AG04449 (cell line): Measurements from ENCODE around the gene CTSF.

Source experiments
- CTCF ChIA-PET: fragments of 350-600 bp; formaldehyde crosslinking; extraction: SDS; loops from one replicate; lab custom pipeline; 2021; ENCODE audit warnings: antibody characterized with exemption; lab: Yijun Ruan, JAX
- POLR2A ChIA-PET: fragments of 400-600, 350-600 bp; formaldehyde crosslinking; extraction: SDS; loops from one replicate; lab custom pipeline; 2020; ENCODE audit warnings: antibody characterized with exemption, inconsistent platforms; lab: Yijun Ruan, JAX
- DNase-seq: peaks from one replicate; pipeline ENCODE4 v3.0.0-alpha.2; 2010; ENCODE audit warnings: low read depth, low spot score
- H3K4me3 ChIP-seq: 2 replicates; pipeline ENCODE4 v1.5.1; 2011; ENCODE audit warnings: low read depth, mild to moderate bottlenecking, control low read depth, low read length
- CTCF ChIP-seq: IDR thresholded peaks from one replicate; pipeline ENCODE4 v1.5.1; 2011; ENCODE audit warnings: mild to moderate bottlenecking, moderate library complexity, low read length, control low read depth, inconsistent platforms; ENCODE audit not compliant: insufficient read depth; ENCODE audit errors: missing control alignments

CTSF gene

GRCh38 chr11:66600219-66600618 is 31.8 kb upstream of the CTSF start:
- ChIA-PET CTCF (interaction anchor here (1.0 to 1.4 kb wide), 2 partner anchors 13 to 17 kb away, joined by 3 read pairs; no protein-coding TSS in a partner anchor), POLR2A (interaction anchor here (1.4 kb wide), 1 partner anchor 16 kb away, joined by 6 read pairs; the partner anchor contains the start of gene RBM14)
- H3K4me3 ChIP-seq: no peak overlapping the region
- TF ChIP-seq CTCF: no peak
- no peak for DNase-seq

DNA sequence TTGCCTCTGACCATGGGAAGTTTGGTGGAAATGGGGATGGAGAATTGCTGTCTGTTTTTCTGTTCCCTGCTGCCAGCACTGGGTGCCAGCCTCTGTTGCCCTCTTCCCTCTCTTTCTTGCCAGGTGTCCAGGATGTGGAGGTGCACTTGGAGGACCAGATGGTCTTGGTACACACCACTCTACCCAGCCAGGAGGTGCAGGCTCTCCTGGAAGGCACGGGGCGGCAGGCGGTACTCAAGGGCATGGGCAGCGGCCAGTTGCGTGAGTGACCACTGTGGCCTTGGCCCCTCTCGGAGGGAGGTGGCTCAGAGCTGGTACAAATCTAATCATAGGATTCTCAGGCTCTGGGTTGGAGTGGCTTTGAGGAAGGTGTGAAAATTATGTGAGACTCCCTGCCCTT is 30.6 kb upstream of the CTSF start:
- no peak for DNase-seq
- POLR2A ChIA-PET: no interaction called here
- CTCF ChIA-PET: interaction anchor here (1.6 kb wide), 2 partner anchors 9 to 12 kb away, joined by 3 to 4 read pairs; no protein-coding TSS in a partner anchor
- no peak for TF ChIP-seq CTCF
- H3K4me3 ChIP-seq: no peak overlapping the region

- no peak for TF ChIP-seq CTCF
- DNase-seq: no peak
- no peak overlapping the region for H3K4me3 ChIP-seq
- ChIA-PET CTCF (interaction anchor here (1.0 to 1.4 kb wide), 2 partner anchors 16 to 239 kb away, joined by 4 read pairs; no protein-coding TSS in a partner anchor), POLR2A (interaction anchor here (0.7 kb wide), 1 partner anchor 21 kb away, joined by 4 read pairs; the partner anchor contains the start of gene RBM14)
Measured at GRCh38 chr11:66595245-66595904, 27.0 kb upstream of the CTSF start.

DNA sequence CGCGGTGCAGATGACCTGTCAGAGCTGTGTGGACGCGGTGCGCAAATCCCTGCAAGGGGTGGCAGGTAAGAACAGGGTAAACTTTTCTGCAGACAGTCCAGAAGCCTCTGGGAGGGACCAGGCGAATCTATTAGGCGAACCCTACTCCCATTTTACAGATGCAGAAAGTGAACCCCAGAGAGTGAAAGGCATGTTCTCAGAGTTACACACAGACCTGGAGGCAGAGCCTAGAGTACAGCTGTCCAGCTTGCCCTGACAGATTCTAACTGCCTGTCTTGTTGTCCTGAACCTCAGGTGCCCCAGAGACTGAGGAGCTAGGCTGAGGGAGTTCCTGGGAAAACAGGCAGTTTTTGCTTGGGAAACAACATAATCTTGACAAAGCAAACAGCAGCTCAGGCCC is 25.2 kb upstream of the CTSF start:
- peak overlapping the region; percentile 76 for H3K4me3 ChIP-seq
- no peak for DNase-seq
- TF ChIP-seq CTCF: no peak
- POLR2A ChIA-PET: interaction anchor here (2.0 kb wide), 1 partner anchor 84 kb away, joined by 7 read pairs; the partner anchor contains the start of gene RBM4B
- CTCF ChIA-PET: interaction anchor here (1.4 to 2.3 kb wide), 3 partner anchors 44 to 241 kb away, joined by 4 to 6 read pairs (median 6); partner anchors contain the start of genes RBM4 and ZDHHC24

DNA sequence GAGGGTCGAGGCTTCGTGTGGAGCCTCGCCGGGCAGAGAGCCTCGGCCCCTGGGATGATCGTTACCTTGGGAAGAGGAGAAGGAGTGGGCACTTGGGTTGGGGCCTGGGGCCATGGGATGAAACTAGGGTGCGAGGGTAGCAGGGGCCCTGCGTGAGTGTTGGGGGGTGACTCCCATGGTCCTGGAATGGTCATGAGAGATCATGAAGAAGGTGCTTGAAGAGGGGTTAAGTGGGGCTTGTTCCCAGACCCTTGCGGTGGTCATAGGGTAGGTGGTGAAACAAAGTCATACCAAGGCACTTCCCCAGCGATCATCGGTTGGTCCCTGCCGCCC is 24.9 kb upstream of the CTSF start:
- ChIA-PET POLR2A (interaction anchor here (1.1 to 2.0 kb wide), 2 partner anchors 13 to 84 kb away, joined by 3 to 7 read pairs; partner anchors contain the start of gene RBM4B), CTCF (interaction anchor here (1.0 to 3.4 kb wide), 11 partner anchors 8 to 186 kb away, joined by 3 to 36 read pairs (median 6); partner anchors contain the start of genes RBM4 and ZDHHC24)
- peak overlapping the region; percentile 76 for H3K4me3 ChIP-seq
- DNase-seq: no peak
- TF ChIP-seq CTCF: no peak
